Keratinocyte (primary cell): Measurements from ENCODE around the gene OCIAD2.

ENCODE experiments used
- CTCF ChIP-seq, 3 experiments: IDR thresholded peaks in 1 of 3; conservative IDR thresholded peaks in 1 of 3; optimal IDR thresholded peaks in 1 of 3; 2 replicates in 2 of 3; 3 replicates in 1 of 3; pipeline versions ENCODE3 to v1.5.1; 2011; ENCODE audit warnings: low read length in 3 of 3, mild to moderate bottlenecking in 3 of 3, moderate library complexity in 2 of 3, control low read depth in 1 of 3, inconsistent platforms in 1 of 3; ENCODE audit not compliant: insufficient read depth in 2 of 3; ENCODE audit errors: extremely low read depth in 1 of 3
- EZH2 ChIP-seq: IDR thresholded peaks from one replicate; pipeline ENCODE4 v1.6.1; 2012; ENCODE audit warnings: inconsistent platforms, mild to moderate bottlenecking, low read length, moderate library complexity

GRCh38 chr4:48905363-48906015, 1.1 kb downstream of the OCIAD2 start:
- peak in 2 of 3 experiments; percentile 7 for TF ChIP-seq CTCF (optimal IDR thresholded peaks at IDR 0.05 in 1 of 3, IDR thresholded peaks at IDR 0.05 in 1 of 3, conservative IDR thresholded peaks at IDR 0.05 in 1 of 3; ENCODE audit: extremely low read depth in 1 of 3, insufficient read depth in 2 of 3, low read length in 3 of 3)
- no peak for TF ChIP-seq EZH2
